Endothelial cell (in vitro differentiated cells): Measurements from ENCODE around the gene RAB11FIP4. TPM values are rescaled to one million over a fixed set of nuclear protein-coding genes. Genes with fewer than 3 reads are reported as not detected.

Experiments
- DNase-seq: peaks from one replicate; pipeline ENCODE4 v3.0.0; 2021; ENCODE audit warnings: low spot score
- H3K27ac Mint-ChIP-seq: one replicate; pipeline ENCODE4 v1.8.0; 2021; ENCODE audit warnings: mixed read lengths, inconsistent platforms; ENCODE audit not compliant: unreplicated experiment
- H3K27me3 Mint-ChIP-seq: one replicate; pipeline ENCODE4 v1.8.0; 2021; ENCODE audit warnings: mild to moderate bottlenecking, moderate library complexity, mixed read lengths, inconsistent platforms; ENCODE audit not compliant: unreplicated experiment
- H3K36me3 Mint-ChIP-seq: one replicate; pipeline ENCODE4 v1.8.0; 2021; ENCODE audit warnings: mild to moderate bottlenecking, low read depth, mixed read lengths, inconsistent platforms; ENCODE audit not compliant: unreplicated experiment
- H3K4me1 Mint-ChIP-seq: one replicate; pipeline ENCODE4 v1.8.0; 2021; ENCODE audit warnings: mild to moderate bottlenecking, mixed read lengths, inconsistent platforms; ENCODE audit not compliant: unreplicated experiment
- H3K4me3 Mint-ChIP-seq: one replicate; pipeline ENCODE4 v1.8.0; 2021; ENCODE audit warnings: mild to moderate bottlenecking, mixed read lengths, inconsistent platforms; ENCODE audit not compliant: unreplicated experiment
- H3K9me3 Mint-ChIP-seq: one replicate; pipeline ENCODE4 v1.8.0; 2021; ENCODE audit warnings: mixed read lengths, inconsistent platforms; ENCODE audit not compliant: unreplicated experiment
- total RNA-seq: library from RNA; stranded (reverse); fragmentation: NEBNext Ultra II Directional; extraction: Animal tissue kit (Norgen Biotek cat#: 25700); gene quantifications from one replicate; pipeline ENCODE4 v1.2.1, GENCODE V29; 2021; ENCODE audit not compliant: unreplicated experiment
- TF ChIP-seq, protein P1 (sequence below): fragments of 200-600 bp; sonication (generic); IDR thresholded peaks from one replicate; pipeline ENCODE4 v1.5.0; 2021; ENCODE audit warnings: antibody characterized with exemption; ENCODE audit not compliant: unreplicated experiment

The RAB11FIP4 gene
- total RNA-seq, 1 donor from 2014 or later: 0.92 TPM

DNA sequence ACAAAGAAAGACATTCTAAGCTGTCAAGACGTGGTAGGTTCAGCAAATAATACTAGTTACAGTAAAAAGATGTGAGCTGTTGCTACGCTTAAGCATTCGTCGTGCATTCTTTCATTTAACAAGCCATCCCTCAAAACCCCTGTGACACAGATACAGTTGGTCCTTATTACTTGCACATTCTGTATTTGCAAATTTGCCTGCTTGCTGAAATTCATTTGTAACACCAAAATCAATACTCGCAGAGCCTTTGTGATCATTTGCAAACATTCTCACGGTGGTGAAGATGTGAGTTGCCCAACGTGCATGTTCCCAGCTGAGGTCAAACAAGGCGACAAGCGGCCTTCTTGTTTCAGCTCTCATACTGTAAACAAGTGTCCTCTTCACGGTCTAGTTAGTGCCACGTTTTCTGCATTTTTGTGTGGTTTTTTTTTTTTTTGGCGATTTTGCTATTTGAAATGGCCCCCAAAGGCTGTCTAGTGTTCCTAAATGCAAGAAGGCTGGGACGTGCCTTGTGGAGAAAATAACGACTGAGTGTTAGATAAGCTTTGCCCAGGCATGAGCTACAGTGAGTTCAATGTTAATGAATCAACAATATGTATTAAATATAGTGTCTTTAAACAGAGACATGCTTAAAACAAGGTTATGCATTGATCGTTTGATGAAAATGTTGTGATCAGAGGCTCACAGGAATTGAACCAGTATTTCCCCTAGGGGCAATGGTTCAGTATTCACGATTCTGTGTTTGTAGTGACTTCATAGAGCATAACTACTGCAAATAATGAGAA, 84.1 kb downstream of the RAB11FIP4 start:
- no peak for DNase-seq
- Mint-ChIP-seq H3K4me3 (no peak overlapping the region), H3K27ac (no peak overlapping the region), H3K27me3 (peaks cover 2% of the 10 kb centered on the region), H3K4me1 (no peaks in the 10 kb centered on the region), H3K9me3 (no peaks in the 10 kb centered on the region), H3K36me3 (no peaks in the 10 kb centered on the region)
- TF ChIP-seq, protein P1, sequence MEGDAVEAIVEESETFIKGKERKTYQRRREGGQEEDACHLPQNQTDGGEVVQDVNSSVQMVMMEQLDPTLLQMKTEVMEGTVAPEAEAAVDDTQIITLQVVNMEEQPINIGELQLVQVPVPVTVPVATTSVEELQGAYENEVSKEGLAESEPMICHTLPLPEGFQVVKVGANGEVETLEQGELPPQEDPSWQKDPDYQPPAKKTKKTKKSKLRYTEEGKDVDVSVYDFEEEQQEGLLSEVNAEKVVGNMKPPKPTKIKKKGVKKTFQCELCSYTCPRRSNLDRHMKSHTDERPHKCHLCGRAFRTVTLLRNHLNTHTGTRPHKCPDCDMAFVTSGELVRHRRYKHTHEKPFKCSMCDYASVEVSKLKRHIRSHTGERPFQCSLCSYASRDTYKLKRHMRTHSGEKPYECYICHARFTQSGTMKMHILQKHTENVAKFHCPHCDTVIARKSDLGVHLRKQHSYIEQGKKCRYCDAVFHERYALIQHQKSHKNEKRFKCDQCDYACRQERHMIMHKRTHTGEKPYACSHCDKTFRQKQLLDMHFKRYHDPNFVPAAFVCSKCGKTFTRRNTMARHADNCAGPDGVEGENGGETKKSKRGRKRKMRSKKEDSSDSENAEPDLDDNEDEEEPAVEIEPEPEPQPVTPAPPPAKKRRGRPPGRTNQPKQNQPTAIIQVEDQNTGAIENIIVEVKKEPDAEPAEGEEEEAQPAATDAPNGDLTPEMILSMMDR: no peak

DNA sequence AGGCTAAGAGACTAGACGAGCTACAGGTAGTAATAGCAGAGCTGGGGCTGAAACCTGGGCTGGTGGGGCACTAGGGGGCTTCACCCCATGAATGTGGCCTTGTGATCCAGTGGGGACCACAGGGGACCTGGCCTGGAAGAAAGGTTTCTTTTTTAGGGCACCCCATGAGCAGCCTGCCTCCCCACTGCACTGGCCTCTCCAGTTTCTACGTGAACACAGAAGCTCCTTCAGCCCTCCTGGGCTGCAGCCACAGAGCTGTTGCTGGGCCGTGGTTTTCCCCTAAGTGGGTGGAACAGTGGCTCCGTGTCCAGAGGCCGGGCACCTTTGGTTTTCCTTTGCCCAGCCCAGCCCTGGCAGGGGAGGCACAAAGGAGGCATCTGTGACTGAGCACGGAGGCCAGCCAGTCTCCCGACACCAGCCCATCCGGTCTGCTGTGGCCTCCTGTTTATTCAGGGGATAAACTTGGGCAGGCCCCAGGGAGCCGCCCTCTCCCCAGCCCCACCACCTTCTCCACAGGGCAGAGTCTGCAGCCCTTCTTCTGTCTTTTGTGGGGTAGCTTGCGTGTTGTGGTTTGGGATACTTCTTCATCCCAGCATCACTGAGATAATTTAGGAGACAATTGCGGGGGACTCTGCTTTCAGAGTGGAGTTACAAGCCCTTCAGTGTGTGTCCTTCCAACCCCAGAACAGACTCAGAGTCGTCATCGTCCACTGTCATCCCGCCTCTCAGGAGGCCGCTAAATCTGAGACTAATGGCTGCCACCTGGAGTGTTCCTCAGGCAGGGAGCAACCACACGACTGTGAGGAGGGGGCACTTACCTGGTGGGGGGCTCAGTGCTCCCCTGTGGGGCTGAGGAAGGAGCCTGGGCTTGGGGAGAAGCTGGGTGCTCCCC, 85.3 kb downstream of the RAB11FIP4 start:
- no peak overlapping the region for H3K4me3 Mint-ChIP-seq
- H3K27ac Mint-ChIP-seq: no peak overlapping the region
- H3K27me3 Mint-ChIP-seq: peaks cover 5% of the 10 kb centered on the region
- TF ChIP-seq, protein P1: no peak
- no peaks in the 10 kb centered on the region for H3K9me3 Mint-ChIP-seq
- H3K36me3 Mint-ChIP-seq: no peaks in the 10 kb centered on the region
- no peak for DNase-seq
- no peaks in the 10 kb centered on the region for H3K4me1 Mint-ChIP-seq

DNA sequence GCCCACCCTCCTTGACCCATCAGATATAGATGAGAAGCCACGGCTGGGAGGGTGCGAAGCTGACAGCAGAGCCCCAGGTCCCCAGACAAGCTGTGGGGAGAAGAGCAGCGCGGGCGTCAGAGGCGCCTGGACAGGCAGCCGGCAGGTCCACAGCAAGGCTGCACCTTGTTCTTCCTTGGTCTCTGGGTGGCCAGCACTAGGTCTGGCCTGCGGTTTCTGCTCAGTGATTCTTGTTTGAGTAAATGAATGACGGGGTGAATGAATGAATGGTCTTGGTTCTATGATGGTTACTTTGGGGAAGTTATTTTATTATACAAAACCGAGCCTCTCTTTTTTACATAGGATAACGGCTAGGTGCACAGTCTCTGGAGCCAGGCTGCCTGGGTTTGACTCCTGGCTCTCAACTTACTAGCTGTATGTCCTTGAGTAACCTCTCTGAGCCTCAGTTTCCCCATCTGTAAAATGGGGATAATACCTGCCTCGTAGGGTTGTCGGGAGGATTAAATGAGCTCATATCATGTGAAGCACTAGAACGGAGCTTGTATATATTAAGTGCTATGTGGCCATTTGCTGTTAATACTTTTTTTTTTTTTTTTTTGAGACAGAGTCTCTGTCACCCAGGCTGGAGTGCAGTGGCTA, 86.1 kb downstream of the RAB11FIP4 start:
- H3K9me3 Mint-ChIP-seq: no peaks in the 10 kb centered on the region
- peaks cover 5% of the 10 kb centered on the region for H3K27me3 Mint-ChIP-seq
- TF ChIP-seq, protein P1: no peak
- H3K4me1 Mint-ChIP-seq: no peaks in the 10 kb centered on the region
- no peaks in the 10 kb centered on the region for H3K36me3 Mint-ChIP-seq
- H3K4me3 Mint-ChIP-seq: no peak overlapping the region
- no peak for DNase-seq
- no peak overlapping the region for H3K27ac Mint-ChIP-seq

DNA sequence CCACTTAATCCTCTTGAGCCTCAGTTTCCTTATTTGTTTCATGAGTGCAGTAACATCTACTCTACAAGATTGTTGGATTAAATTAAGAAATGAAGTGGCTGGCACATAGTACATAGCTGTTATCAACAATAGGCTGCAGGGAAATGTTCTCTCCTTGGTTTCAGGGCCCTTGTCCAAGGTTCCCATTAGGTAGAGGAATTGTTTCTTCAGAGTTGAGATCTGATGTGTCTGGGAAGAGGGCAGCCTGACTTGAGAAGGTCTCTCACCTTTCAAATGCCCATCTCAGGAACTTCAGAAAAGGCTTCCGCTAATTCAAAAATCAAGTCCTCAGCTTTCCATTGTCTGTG, 87.6 kb downstream of the RAB11FIP4 start:
- Mint-ChIP-seq H3K9me3 (no peaks in the 10 kb centered on the region), H3K4me3 (no peak overlapping the region), H3K4me1 (no peaks in the 10 kb centered on the region), H3K27me3 (peaks cover 3% of the 10 kb centered on the region), H3K27ac (no peak overlapping the region), H3K36me3 (no peaks in the 10 kb centered on the region)
- no peak for DNase-seq
- TF ChIP-seq, protein P1: no peak
